ENCODE results near the gene ZNF70.
"Not testable (repeated sequence)": the region's sequence is repeated elsewhere in the genome, so short reads cannot be mapped to it uniquely, and the experiment has no call there.

ZNF70 gene

DNA sequence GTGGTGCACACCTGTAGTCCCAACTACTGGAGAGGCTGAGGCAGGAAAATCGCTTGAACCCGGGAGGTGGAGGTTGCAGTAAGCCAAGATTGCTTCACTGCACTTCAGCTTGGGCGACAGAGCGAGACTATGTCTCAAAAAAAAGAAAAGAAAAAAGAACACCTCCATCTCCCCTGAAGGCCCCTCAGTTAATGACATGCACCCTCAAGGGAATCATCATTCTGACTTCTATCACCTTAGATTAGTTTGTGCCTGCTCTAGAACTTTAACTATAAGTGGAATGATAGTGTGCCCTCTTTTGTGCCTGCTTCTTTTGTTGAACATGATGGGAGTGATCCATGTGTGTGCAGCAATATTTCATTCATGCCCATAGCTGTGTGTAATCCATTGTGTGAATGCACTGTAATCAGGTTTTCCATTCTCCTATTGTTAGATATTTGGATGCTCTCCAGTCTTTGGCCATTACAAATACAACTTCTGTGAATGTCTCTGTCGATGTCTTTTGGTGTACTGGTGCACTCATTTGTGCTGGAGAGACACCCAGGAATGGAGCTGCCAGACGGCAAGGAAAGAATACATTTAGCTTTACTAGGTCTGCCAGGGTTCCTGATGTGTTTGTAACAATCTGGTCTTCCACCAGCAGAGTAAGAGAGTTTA, 4.2 kb upstream of the ZNF70 start:
- DNase-seq, result no peak

DNA sequence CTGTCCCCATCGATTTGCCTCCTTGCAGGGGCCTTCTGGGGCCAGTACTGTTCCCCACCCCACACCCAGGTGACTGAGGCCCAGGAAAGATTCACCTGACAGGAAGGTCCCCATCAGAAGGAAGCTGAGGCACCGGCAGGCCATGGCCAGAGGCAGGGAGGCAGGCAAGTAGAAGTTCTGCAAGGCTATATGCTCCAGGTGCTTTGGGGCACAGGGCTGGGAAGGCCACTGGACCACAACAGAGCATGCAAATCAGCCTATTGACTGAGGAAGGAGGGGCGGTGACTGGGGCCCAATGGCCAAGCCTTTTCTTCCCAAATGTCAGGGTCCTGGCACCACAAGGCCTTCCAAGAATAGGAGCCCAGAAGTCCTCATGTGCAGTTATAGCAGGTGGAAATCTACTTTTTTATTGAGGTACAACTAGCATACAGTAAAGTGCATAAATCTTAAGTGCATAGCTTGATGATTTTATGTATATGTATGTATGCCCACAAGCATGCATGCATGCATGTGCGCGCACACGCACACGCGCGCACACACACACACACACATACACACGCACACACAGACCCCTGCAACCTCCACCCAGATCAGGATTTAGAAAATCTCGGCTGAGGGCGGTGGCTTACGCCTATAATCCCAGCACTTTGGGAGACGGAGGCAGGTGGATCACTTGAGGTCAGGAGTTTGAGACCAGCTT, 3.5 kb upstream of the ZNF70 start, which contains the start of gene VPREB3:
VPREB3 (minus strand) TSS at position 206 of the 700 bp plus-strand sequence; CDS start at position 144, 62 bp downstream.
- no peak for DNase-seq

DNA sequence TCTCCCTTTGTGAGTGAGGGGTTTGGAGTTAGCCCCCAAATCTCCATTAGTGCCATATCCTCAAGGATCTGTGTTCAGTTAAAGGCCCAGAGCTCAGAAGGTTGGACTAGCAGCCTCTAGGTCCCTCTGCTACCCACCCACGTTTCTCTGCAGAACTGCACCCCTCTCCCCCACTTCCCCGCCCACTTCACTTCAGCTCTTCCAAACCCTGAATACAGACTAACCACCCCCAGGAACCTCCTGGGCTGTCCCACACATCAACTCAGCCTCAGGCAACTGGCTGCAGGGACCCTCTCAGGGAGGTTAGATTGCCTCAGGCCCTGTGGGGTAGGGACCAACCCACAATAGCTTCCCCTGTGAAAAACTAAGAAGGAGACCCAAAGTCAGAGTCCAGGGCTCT, 2.5 kb upstream of the ZNF70 start:
- no peak for DNase-seq

DNA sequence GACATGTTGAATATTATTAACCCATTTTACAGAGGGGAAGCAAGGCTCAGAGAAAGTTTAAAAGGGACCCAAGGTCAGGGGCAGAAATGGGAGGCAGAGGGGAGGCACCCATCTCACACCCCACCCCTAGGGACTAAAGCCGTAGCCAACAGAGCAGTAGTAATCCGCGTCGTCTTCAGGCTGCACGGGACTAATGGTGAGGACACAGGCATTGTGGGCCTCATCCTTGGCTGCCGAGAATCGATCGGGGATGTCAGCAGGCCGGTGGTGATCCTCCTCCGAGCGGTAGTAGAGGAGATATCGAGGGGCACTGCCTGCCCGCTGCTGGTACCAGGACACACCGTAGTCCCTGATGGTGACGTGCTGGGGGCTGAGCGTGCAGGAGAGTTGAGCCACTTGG, 1.8 kb upstream of the ZNF70 start:
- no peak for DNase-seq

DNA sequence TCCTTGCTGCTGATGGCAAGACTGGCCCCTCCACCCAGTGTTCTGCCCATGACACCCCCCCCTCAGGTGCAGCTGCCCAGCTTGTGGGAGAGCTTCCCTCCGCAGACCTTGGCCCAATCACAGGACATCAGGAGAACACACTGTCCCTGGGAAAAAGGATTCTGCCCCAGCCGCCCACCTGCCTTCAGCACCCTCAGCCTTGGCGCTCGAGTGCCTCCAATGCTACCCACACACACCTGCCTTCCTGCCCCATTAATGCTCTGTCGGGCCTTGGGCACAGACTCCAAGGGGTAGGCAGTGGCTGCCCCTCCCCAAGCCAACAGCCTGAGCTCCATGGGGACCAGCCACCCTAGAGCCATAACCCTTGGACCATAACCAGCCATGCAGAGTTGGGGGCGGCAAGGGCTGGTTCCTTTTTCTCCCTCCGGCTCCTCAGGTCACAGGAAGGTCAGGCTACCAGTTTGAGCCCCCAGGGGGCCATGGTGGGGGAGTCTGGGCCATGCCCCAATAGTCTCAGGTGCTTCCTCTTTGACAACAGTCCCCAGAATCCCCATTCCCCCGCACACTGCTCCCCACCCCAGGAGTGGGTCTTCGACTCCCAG, 1.3 kb upstream of the ZNF70 start:
- DNase-seq, result no peak

DNA sequence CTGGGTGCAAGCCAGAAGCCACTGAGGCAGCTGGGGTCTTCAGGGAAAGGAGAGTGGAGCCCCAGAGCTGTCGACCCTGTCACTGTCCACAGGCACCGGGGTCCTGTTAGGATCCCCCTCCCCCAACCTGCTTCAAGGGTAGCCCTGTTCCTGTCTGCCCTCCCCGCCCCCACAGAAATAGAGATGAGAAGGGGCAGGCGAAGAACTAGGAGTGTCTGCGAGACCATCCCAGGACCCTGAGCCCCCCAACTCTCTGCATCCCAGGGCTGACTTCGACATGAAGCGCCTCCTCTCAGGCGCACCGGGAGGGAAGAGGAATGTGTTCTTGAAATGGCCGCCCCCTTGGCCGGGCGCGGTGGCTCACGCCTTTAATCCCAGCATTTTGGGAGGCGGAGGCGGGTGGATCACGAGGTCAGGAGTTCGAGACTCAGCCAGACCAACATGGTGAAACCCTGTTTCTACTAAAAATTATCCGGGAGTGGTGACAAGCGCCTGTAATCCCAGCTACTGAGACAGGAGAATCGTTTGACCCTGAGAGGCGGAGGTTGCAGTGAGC, 607 bp upstream of the ZNF70 start:
- DNase-seq, result peak; percentile 53

DNA sequence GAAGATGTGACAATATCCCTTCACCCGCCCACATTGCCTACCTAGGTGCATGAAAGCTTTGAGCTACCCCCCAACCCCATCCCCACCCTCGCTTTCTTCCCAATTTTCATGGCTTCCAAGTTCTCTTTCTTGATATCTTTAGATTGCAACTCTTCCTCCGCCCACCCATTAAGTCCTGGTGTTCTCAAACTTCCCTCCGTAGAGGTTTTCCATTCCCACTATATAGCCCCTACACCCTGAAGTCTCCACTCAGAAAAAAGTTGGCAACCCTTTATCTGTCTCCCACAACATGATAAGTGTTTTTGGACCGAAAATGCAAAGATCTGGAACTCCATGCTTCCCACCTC, 572 bp downstream of the ZNF70 start:
- no peak for DNase-seq

DNA sequence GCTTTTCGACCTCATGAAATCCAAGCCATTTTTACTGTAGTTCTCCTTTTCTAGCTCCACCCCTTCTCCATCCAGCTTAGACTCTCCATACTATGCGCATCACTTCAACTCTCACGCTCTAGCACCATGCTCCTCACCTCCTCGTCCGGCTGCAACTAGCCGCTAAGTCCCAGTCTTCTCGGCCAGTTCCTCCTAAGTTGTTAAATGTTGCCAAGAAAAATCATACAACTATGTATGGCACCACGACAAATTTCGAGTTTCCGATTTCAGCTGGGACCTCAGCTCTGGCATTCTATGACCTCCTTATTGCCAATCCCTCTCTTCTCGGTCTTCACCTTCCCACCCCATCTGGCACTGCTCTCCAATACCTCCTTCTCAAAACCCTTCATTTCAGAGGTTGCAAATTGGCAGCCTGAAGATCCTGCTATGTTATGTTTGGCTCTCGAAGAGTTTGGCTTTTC, 1.0 kb downstream of the ZNF70 start:
- no peak for DNase-seq

DNA sequence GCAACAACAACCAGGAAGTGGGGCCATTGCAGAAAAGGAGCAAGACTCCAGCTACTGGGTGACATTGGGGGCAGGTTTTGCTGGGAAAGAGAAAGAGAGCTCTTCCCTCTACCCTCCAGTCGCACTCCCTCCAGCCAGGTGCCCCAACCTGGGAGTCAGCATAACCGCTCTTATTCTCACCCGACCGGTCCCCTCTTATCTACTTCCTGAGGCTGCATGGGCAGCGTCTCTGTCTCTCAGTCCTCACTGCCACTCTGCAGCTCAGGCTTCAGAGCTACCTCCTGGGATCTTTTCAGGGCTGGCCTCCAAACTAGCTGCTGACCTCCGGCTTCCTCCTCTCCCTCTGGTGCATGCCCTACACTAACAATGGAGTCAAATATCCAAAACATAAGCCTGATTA, 5.1 kb downstream of the ZNF70 start:
- no peak for DNase-seq

DNA sequence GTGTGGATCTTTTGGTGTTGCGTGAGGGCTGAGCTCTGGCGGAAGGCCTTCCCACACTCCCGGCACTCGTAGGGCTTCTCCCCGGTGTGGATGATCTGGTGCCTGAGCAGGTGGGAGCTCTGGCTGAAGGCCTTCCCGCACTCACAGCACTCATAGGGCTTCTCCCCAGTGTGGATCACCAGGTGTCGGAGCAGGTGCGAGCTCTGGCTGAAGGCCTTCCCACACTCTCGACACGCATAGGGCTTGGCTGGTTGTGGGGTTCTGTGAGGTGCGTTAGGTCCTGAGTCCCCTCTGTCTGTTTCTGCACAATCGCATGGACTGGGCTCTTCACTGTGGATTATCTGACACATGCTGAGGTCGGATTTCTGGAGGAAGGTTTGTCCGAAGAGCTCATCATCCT, 6.4 kb downstream of the ZNF70 start:
- DNase-seq, result no peak

DNA sequence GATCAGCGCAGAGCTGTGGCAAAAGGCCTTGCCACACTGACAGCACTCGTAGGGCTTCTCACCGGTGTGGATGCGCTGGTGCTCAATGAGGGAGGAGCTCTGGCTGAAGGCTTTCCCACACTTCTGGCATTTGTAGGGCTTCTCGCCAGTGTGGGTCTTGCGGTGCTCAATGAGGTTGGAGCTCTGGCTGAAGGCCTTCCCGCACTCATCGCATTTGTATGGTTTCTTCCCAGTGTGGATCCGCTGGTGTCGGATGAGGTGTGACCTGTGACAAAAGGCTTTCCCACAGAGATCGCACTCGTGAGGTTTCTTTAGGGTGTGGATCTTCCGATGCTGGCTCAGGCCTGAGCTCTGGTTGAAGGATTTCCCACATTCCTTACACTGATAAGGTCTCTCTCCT, 6.9 kb downstream of the ZNF70 start:
- no peak for DNase-seq

DNA sequence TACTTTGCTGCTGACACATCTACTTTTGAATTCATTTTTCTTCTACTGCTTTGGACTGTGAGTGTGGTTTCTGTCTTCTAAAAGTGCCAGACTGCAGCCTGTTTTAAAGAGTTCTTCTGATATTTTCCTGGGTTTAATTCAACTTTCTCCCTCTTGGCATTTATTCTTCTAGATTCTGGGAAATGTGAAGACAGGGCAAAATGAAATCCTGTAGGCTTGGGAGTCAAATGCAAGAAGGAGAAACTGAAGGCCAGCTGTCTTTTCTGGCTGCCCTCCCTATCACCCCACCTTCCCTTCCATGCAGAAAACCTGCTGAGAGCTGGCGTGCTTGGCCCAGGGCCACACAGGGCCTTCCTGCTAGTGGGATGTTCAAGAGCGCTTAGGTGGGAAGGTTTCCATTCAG, 7.6 kb downstream of the ZNF70 start:
- no peak for DNase-seq

DNA sequence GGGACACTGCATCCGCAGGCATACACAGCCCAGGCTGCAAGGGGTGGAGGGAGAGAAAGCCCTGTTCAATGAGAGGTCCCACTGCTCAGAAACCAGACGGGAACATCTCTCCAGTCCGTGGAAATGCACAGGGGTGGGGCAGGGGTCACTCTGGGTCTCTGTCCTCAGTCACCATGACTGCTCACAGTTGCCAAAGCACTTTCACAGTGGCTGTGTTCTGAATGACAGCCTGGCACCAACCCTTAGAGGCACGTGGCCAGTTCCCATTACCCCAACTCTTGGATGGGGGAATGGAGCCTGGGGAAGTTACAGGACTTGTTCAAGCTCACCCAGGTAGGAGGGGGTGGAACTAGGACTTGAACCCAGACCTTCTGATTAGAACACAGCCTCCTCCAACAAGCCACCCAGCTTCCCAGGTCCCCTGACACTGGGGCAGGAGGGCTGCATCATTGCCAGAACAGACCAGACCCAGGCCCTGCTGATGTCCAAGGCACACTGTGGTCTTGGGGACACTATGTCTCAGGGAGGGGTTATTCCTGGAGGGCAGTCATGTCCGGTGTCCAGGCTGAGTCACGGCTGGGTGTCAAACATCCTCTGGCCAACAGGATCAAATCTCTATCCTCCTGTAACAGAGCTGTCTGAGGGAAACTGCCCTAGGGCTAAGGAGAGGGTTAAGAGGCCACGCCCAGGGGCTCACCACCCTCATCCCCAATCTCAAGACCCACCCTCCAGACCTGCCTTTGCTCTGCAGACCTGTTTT, 8.2 kb downstream of the ZNF70 start:
- DNase-seq, result no peak

DNA sequence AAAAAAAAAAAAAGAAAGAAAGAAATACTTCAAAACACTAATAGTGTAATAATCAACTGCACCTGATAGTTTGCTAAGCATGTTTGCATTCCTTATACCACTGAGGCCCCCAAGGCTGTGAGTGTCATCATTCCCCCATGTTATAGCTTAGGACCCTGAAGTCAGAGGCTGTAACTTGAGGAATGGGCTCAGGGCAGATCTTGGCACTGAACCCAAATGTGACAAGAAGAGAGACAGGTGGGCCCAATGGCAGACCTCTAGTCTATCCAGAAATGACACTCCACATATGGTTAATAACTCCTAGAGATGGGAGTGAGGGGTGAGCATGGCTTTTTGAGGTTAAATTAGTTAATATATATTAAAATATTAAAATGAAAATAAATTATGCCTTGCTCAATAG, 13.2 kb downstream of the ZNF70 start:
- no peak for DNase-seq

DNA sequence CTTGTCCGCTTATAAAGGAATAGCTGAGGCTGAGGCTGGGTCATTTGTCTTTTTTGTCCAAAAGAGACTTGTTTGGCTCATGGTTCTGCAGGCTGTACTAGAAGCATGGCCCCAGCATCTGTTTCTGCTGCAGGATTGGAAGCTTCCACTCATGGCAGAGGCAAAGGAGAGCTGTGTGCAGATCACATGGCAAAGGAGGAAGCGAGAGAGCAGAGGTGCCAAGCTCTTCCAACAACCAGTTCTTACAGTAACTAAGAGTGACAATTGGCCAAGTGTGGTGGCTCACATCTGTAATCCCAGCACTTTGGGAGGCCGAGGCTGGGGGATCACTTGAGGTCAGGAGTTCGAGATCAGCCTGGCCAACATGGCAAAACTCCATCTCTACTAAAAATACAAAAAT, 22.8 kb downstream of the ZNF70 start:
- not testable (repeated sequence) for DNase-seq

DNA sequence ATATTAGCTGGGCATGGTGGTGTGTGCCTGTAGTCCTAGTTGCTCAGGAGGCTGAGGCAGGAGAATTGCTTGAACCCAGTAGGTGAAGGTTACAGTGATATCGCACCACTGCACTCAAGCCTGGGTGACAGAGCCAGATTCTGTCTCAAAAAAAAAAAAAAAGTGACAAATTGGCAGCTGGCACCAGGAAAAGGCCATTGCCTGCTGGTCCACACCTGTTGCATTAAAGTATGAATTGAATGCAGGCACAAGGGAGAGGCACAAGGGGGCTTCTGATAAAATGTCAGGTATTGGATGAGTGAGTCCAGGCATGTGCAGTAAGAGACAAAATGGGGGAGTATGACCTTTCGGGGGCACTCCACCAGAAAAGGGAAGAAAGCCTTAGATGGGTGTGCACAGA, 28.2 kb downstream of the ZNF70 start:
- no peak for DNase-seq

DNA sequence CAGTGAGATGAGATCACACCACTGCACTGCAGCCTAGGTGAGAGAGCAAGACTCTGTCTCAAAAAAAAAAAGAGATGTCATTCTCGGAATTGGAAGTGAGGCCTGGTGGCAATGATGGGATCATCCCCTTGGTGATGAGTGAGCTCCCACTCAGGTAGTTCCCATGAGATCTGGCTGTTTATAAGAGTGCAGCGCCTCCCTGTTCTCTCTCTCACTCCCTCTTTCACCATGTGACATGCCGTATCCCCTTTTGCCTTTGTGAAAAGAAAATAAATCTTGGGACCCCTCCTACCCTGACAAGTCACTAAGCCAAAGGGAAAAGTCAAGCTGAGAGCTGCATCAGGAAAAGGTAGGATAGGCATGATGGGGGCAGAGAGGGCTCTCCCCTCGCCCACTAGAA, 28.8 kb downstream of the ZNF70 start:
- no peak for DNase-seq

DNA sequence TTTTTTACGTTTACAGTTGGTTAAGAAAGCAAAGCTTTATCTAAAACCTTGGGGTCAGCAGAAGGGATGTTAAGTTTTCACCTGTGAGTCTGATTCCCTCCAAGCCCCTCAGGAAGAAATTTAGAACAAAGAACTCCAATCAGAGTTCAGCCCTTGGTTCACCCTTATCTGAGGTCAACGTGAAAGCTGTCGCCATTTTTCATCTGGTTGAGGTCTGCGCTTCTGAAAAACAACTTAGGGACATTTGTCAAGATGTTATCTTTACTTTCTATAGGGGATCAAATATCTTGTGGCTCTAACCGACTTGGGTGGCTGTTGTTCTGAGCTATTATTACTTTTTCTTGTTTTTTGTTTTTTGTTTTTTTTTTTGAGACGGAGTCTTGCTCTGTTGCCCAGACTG, 30.1 kb downstream of the ZNF70 start:
- DNase-seq, result no peak

DNA sequence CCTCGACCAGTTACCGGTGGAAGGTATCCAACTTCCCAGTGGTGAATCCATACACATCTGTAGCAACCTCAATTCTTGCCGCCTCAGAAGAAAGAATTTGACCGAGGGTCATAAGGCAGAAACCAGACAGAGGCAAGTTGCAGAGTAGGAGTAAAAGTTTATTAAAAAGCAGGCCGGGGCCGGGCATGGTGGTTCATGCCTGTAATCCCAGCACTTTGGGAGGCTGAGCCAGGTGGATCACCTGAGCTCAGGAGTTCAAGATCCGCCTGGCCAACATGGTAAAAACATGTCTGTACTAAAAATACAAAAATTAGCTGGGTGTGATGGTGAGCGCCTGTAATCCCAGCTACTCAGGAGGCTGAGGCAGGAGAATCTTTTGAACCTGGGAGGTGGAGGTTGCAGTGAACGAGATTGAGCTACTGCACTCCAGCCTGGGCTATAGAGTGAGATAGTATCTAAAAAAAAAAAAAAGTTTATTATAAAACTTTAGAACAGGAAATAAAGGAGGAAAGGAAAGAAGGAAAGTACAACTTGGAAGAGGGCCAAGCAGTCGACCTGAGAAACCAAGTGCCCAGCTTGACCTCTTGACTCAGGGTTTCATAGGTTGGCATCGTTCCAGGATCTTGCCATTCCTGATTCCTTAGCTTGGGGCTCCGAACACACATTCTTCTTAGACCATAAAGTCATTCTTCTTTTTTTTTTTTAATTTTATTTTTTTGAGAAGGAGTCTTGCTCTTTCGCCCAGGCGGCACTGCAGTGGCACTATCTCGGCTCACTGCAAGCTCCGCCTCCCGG, 32.3 kb downstream of the ZNF70 start:
- no peak for DNase-seq

DNA sequence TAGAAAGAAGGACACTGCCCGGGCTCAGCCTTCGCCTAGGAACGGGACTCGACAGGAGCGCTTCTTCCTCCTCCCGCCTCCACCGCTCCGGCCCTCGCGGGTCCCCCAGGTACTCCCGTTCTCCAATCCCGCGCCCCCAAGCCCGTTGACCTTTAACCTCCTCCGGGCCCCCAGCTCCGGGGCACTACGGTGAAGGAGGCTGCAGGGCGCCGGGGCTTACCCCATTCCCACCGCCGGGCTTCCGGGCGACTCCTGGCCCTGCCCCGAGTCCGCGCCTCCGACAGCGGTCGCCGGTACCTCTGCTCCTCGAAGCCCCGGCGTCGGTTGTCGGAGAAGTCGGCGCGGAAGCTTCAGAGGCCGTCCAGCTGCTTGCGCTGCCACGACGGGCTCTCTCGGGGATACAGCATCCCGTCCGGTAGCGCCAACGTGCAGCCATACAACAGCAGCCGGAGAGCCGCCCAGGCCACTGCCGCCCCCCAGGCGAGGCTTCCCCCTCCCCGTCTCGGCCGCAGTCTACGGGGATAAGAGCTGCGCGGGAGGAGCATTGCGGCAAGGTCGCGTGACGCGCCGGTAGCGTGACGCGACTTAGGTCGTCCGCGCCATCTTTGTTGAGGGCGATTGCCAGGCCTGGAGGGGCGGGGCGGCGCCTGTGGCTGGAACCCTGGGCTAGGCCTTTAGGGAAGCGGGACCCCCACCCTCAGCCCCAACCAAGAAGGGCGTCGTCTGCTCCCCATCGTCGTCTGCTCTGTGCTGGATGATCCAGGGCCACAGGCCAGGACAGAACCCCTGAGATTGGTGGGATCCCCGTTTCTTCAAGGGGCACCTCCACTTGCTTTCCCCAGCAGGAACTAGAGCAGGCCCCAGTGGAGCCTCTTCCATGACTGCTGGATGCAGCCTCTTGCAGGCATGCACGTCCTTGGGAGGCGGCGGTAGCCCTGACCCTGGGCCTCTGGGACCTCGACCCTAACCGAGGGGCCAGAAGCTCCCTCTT, 33.8 kb downstream of the ZNF70 start:
- DNase-seq, result peak; percentile 94

DNA sequence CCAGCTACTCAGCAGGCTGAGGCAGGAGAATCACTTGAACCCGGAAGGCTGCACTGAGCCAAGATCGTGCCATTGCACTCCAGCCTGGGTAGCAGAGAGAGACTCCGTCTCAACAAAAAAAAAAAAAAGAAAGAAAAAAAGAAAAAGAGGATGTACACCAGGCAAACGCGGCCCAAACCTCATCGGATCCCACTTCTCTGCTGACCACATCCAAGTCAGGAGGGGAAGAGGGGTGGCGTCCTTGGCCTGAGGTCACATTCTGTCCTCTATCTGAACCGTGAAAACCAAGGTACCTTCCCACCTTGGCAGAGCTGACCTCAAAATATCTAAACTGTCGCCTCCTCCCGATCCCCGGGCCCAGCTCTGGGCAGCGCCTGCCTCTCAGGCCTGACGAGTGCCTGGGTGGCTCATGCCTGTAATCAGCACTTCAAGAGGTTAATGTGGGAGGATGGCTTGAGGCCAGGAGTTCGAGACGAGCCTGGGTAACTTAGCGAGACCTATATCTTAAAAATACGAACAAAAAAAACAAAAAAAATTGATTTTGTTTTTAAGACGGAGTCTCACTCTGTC, 35.0 kb downstream of the ZNF70 start:
- no peak for DNase-seq
